Measurements from ENCODE around the gene KCNAB3.

The KCNAB3 gene

GRCh38 chr17:7878234-7878633, 51.4 kb downstream of the KCNAB3 start:
- no peak for DNase-seq (ENCODE audit: low read depth)

GRCh38 chr17:7875804-7876370, 53.8 kb downstream of the KCNAB3 start:
- no peak for DNase-seq (ENCODE audit: low read depth)

- no peak for DNase-seq (ENCODE audit: low read depth)
Measured at GRCh38 chr17:7873051-7873450, 56.6 kb downstream of the KCNAB3 start.
